ENCODE measurements around the gene BCL2L14. TPM values are rescaled to one million over a fixed set of nuclear protein-coding genes. Genes with fewer than 3 reads are reported as not detected.

The BCL2L14 gene
- total and polyA plus RNA-seq, 5 donors, result not detected

DNA sequence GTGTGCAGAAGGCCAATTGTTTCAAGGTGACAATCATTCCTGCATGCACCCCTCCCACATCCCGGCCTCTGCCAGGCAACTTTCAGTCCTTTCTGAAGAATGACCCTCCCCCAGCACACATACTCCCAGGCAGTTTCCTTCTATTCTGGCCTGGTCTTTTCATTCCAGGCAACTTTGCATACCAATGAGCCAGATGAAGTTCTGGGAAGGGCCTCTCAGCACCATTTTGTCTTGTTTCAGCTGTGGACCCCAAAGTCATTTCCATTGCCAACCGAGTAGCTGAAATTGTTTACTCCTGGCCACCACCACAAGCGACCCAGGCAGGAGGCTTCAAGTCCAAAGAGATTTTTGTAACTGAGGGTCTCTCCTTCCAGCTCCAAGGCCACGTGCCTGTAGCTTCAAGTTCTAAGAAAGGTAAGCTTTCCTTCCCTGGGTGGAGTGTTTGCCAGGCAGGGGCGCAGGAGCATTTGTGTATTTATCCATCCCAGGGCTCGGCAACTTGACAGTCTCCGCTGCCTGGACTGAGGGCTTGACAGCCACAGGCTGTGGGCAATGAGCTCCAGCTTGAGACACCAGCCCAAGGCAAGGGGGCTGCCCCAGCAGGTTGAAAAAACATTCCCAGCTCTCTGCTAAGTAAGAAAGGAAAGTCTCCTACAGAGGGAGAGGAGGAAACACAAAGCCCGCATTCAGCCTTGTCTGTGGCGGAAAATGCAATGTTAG lies 16.4 kb downstream of the BCL2L14 start:
- DNase-seq, result no peak
- no peak for ATAC-seq

DNA sequence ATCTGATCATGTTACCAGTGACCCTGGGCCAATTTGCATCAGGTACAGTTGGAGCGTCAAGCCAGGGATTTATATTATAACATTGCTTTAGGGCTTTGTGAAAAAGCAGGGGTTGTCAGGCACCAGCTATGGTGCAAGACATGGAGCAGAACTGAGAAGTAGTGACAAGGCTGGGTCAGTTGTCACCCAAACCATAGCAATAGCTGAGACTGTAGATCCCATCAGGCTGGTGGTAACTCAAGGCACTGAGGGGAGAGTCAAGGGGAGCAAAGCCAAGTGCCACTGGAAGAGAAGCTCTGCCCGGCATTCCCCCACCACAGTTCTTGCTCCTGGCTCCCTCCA lies 16.9 kb downstream of the BCL2L14 start:
- Histone ChIP-seq H3K27me3 (ENCODE audit: control insufficient read depth, insufficient read depth) (no peaks in the 10 kb centered on the region), H3K27ac (ENCODE audit: low read length) (no peak overlapping the region), H3K4me3 (ENCODE audit: low read length) (no peak overlapping the region), H3K9me3 (ENCODE audit: control insufficient read depth, low read length) (no peaks in the 10 kb centered on the region), H3K4me1 (ENCODE audit: control insufficient read depth, insufficient read depth, low read length) (no peaks in the 10 kb centered on the region)
- DNase-seq, result no peak
- intact Hi-C loops (cut with DNase I), result no loop called here
- WGBS, result 95% methylated on average over 2 of the region's 2 CpGs
- no peak for ATAC-seq

More for the DNA sequence above, 16.4 kb downstream of the BCL2L14 start:
- 87% methylated on average over 9 of the region's 9 CpGs for WGBS
- H3K4me1 ChIP-seq (ENCODE audit: control insufficient read depth, insufficient read depth, low read length), result no peaks in the 10 kb centered on the region
- no peaks in the 10 kb centered on the region for H3K9me3 ChIP-seq (ENCODE audit: control insufficient read depth, low read length)
- H3K4me3 ChIP-seq (ENCODE audit: low read length), result no peak overlapping the region
- H3K27me3 ChIP-seq (ENCODE audit: control insufficient read depth, insufficient read depth), result no peaks in the 10 kb centered on the region
- no peak overlapping the region for H3K27ac ChIP-seq (ENCODE audit: low read length)
- intact Hi-C loops (cut with DNase I), result no loop called here

- no peaks in the 10 kb centered on the region for H3K27me3 ChIP-seq (ENCODE audit: control insufficient read depth, insufficient read depth)
- no peaks in the 10 kb centered on the region for H3K4me1 ChIP-seq (ENCODE audit: control insufficient read depth, insufficient read depth, low read length)
- intact Hi-C loops (cut with DNase I), result no loop called here
- H3K4me3 ChIP-seq (ENCODE audit: low read length), result no peak overlapping the region
- no peak overlapping the region for H3K27ac ChIP-seq (ENCODE audit: low read length)
- 93% methylated on average over 10 of the region's 10 CpGs for WGBS
- DNase-seq (no peak), ATAC-seq (no peak)
- H3K9me3 ChIP-seq (ENCODE audit: control insufficient read depth, low read length), result no peaks in the 10 kb centered on the region
Measured at GRCh38 chr12:12088147-12088546, 17.4 kb downstream of the BCL2L14 start.

DNA sequence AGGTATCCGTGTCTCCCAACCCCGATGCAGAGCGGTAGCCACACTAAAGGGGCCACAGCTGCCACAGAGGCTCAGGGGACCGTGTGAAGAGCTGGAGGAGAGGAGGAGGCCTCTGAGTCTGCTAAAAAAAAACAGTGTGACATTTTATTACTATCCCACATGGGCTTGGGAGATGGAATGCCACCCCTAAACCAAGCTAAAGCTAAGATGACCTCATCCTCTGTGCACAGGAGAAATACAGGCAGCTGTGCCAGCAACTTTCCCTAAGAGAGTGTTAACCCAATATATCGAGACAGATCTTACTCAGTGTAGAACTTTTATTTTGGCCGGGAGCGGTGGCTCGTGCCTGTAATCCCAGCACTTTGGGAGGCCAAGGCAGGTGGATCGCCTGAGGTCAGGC lies 18.0 kb downstream of the BCL2L14 start:
- H3K4me1 ChIP-seq (ENCODE audit: control insufficient read depth, insufficient read depth, low read length), result no peaks in the 10 kb centered on the region
- no peak overlapping the region for H3K27ac ChIP-seq (ENCODE audit: low read length)
- ATAC-seq (no peak), DNase-seq (no peak)
- H3K4me3 ChIP-seq (ENCODE audit: low read length), result no peak overlapping the region
- intact Hi-C loops (cut with DNase I), result no loop called here
- H3K27me3 ChIP-seq (ENCODE audit: control insufficient read depth, insufficient read depth), result no peaks in the 10 kb centered on the region
- no peaks in the 10 kb centered on the region for H3K9me3 ChIP-seq (ENCODE audit: control insufficient read depth, low read length)
- WGBS, result 82% methylated on average over 9 of the region's 9 CpGs

GRCh38 chr12:12091071-12091470 lies 20.3 kb downstream of the BCL2L14 start:
- WGBS, result 80% methylated on average over 3 of the region's 3 CpGs
- no peaks in the 10 kb centered on the region for H3K27me3 ChIP-seq (ENCODE audit: control insufficient read depth, insufficient read depth)
- H3K4me1 ChIP-seq (ENCODE audit: control insufficient read depth, insufficient read depth, low read length), result no peaks in the 10 kb centered on the region
- H3K4me3 ChIP-seq (ENCODE audit: low read length), result no peak overlapping the region
- H3K27ac ChIP-seq (ENCODE audit: low read length), result no peak overlapping the region
- intact Hi-C loops (cut with DNase I), result no loop called here
- no peak for DNase-seq
- no peak for ATAC-seq
- no peaks in the 10 kb centered on the region for H3K9me3 ChIP-seq (ENCODE audit: control insufficient read depth, low read length)

- 70% methylated on average over 14 of the region's 14 CpGs for WGBS
- intact Hi-C loops (cut with DNase I), result no loop called here
Measured at GRCh38 chr12:12091977-12092663, 21.4 kb downstream of the BCL2L14 start.

DNA sequence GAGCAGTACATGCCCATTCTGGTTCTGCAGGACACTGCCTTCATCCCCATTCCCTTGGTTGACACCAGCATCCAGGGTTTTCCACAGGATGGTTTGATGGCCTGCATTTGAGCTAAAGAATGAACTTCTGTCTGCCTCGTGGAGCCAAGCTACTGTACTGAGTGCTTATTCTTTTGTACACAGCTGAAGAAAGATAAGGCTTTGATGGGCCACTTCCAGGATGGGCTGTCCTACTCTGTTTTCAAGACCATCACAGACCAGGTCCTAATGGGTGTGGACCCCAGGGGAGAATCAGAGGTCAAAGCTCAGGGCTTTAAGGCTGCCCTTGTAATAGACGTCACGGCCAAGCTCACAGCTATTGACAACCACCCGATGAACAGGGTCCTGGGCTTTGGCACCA lies 23.7 kb downstream of the BCL2L14 start:
- Histone ChIP-seq H3K4me3 (ENCODE audit: low read length) (no peak overlapping the region), H3K27ac (ENCODE audit: low read length) (no peak overlapping the region), H3K9me3 (ENCODE audit: control insufficient read depth, low read length) (no peaks in the 10 kb centered on the region), H3K4me1 (ENCODE audit: control insufficient read depth, insufficient read depth, low read length) (no peaks in the 10 kb centered on the region), H3K27me3 (ENCODE audit: control insufficient read depth, insufficient read depth) (no peaks in the 10 kb centered on the region)
- intact Hi-C loops (cut with DNase I), result no loop called here
- ATAC-seq, result no peak
- no peak for DNase-seq
- 66% methylated on average over 4 of the region's 4 CpGs for WGBS

More at GRCh38 chr12:12091977-12092663, 21.4 kb downstream of the BCL2L14 start:
- ATAC-seq (peak; percentile 29 to 33), DNase-seq (no peak)
- no peak overlapping the region for H3K27ac ChIP-seq (ENCODE audit: low read length)
- H3K4me3 ChIP-seq (ENCODE audit: low read length), result no peak overlapping the region
- H3K4me1 ChIP-seq (ENCODE audit: control insufficient read depth, insufficient read depth, low read length), result no peaks in the 10 kb centered on the region
- no peaks in the 10 kb centered on the region for H3K9me3 ChIP-seq (ENCODE audit: control insufficient read depth, low read length)
- H3K27me3 ChIP-seq (ENCODE audit: control insufficient read depth, insufficient read depth), result no peaks in the 10 kb centered on the region

- H3K9me3 ChIP-seq (ENCODE audit: control insufficient read depth, low read length), result no peaks in the 10 kb centered on the region
- H3K27ac ChIP-seq (ENCODE audit: low read length), result no peak overlapping the region
- DNase-seq, result no peak
- 52% methylated on average over 3 of the region's 3 CpGs for WGBS
- H3K4me1 ChIP-seq (ENCODE audit: control insufficient read depth, insufficient read depth, low read length), result no peaks in the 10 kb centered on the region
- no peak for ATAC-seq
- intact Hi-C loops (cut with DNase I), result no loop called here
- no peaks in the 10 kb centered on the region for H3K27me3 ChIP-seq (ENCODE audit: control insufficient read depth, insufficient read depth)
- no peak overlapping the region for H3K4me3 ChIP-seq (ENCODE audit: low read length)
Measured at GRCh38 chr12:12095021-12095420, 24.3 kb downstream of the BCL2L14 start.

GRCh38 chr12:12097891-12098690 lies 27.4 kb downstream of the BCL2L14 start:
- peak in 1 of 2 donors; percentile 58 for ATAC-seq
- intact Hi-C loops (cut with DNase I), result no loop called here
- 52% methylated on average over 6 of the region's 6 CpGs for WGBS

GRCh38 chr12:12098691-12099015 lies 27.9 kb downstream of the BCL2L14 start:
- Histone ChIP-seq H3K9me3 (ENCODE audit: control insufficient read depth, low read length) (no peaks in the 10 kb centered on the region), H3K27ac (ENCODE audit: low read length) (no peak overlapping the region), H3K27me3 (ENCODE audit: control insufficient read depth, insufficient read depth) (no peaks in the 10 kb centered on the region), H3K4me1 (ENCODE audit: control insufficient read depth, insufficient read depth, low read length) (no peaks in the 10 kb centered on the region), H3K4me3 (ENCODE audit: low read length) (no peak overlapping the region)
- ATAC-seq, result no peak
- no peak for DNase-seq
- intact Hi-C loops (cut with DNase I), result no loop called here
- 85% methylated on average over 3 of the region's 3 CpGs for WGBS

More at GRCh38 chr12:12097891-12098690, 27.4 kb downstream of the BCL2L14 start:
- H3K4me1 ChIP-seq (ENCODE audit: control insufficient read depth, insufficient read depth, low read length), result no peaks in the 10 kb centered on the region
- no peaks in the 10 kb centered on the region for H3K27me3 ChIP-seq (ENCODE audit: control insufficient read depth, insufficient read depth)
- DNase-seq, result no peak
- no peaks in the 10 kb centered on the region for H3K9me3 ChIP-seq (ENCODE audit: control insufficient read depth, low read length)
- H3K27ac ChIP-seq (ENCODE audit: low read length), result no peak overlapping the region
- H3K4me3 ChIP-seq (ENCODE audit: low read length), result no peak overlapping the region

GRCh38 chr12:12099102-12099501 lies 28.4 kb downstream of the BCL2L14 start:
- H3K4me3 ChIP-seq (ENCODE audit: low read length), result no peak overlapping the region
- H3K4me1 ChIP-seq (ENCODE audit: control insufficient read depth, insufficient read depth, low read length), result no peaks in the 10 kb centered on the region
- ATAC-seq (peak in 1 of 2 donors; percentile 80), DNase-seq (no peak)
- intact Hi-C loops (cut with DNase I), result no loop called here
- 46% methylated on average over 6 of the region's 6 CpGs for WGBS
- H3K27ac ChIP-seq (ENCODE audit: low read length), result peak overlapping the region; percentile 20
- no peaks in the 10 kb centered on the region for H3K27me3 ChIP-seq (ENCODE audit: control insufficient read depth, insufficient read depth)
- no peaks in the 10 kb centered on the region for H3K9me3 ChIP-seq (ENCODE audit: control insufficient read depth, low read length)

Measured in right cardiac atrium (tissue), 5 donors.